BE2C (cell line): ENCODE results near the gene UNKL.

Experiments
- DNase-seq: peaks from one replicate; pipeline ENCODE4 v3.0.0-alpha.2; 2020
- H3K27me3 ChIP-seq: fragments of 250-450 bp; sonication (Bioruptor Pico); 2 replicates; pipeline ENCODE4 v1.5.1; 2020; ENCODE audit warnings: mild to moderate bottlenecking
- H3K36me3 ChIP-seq: fragments of 250-450 bp; sonication (Bioruptor Pico); 2 replicates; pipeline ENCODE4 v1.5.1; 2020; ENCODE audit warnings: mild to moderate bottlenecking
- H3K4me1 ChIP-seq: fragments of 250-450 bp; sonication (Bioruptor Pico); 2 replicates; pipeline ENCODE4 v1.5.1; 2020
- H3K4me3 ChIP-seq: 2 replicates; pipeline ENCODE4 v1.5.1; 2011; ENCODE audit warnings: low read depth, low read length
- H3K9me3 ChIP-seq: fragments of 250-450 bp; sonication (Bioruptor Pico); 2 replicates; pipeline ENCODE4 v1.5.1; 2020
- CTCF ChIP-seq: IDR thresholded peaks from 2 replicates; pipeline ENCODE4 v1.5.1; 2012; ENCODE audit warnings: mild to moderate bottlenecking, low read depth, low read length

Gene UNKL

GRCh38 chr16:1413684-1414531 lies 596 bp downstream of the UNKL start:
- Histone ChIP-seq H3K9me3 (no peaks in the 10 kb centered on the region), H3K27me3 (no peaks in the 10 kb centered on the region), H3K4me1 (no peaks in the 10 kb centered on the region), H3K4me3 (peak overlapping the region; percentile 69), H3K36me3 (peaks cover 7% of the 10 kb centered on the region; the same call in 1 of the 2 replicates)
- peak; percentile 60 for TF ChIP-seq CTCF
- DNase-seq: peak; percentile 72

- Histone ChIP-seq H3K27me3 (no peaks in the 10 kb centered on the region), H3K9me3 (no peaks in the 10 kb centered on the region), H3K4me1 (no peaks in the 10 kb centered on the region), H3K4me3 (no peak overlapping the region), H3K36me3 (peaks cover under 1% of the 10 kb centered on the region; the same call in 1 of the 2 replicates)
- no peak for DNase-seq
- TF ChIP-seq CTCF: no peak
These were observed 1.7 kb downstream of the UNKL start for GRCh38 chr16:1412847-1413246.

GRCh38 chr16:1408171-1408837 lies 6.2 kb downstream of the UNKL start:
- no peaks in the 10 kb centered on the region for H3K9me3 ChIP-seq
- H3K4me3 ChIP-seq: peak overlapping the region; percentile 75
- no peaks in the 10 kb centered on the region for H3K36me3 ChIP-seq
- no peaks in the 10 kb centered on the region for H3K4me1 ChIP-seq
- TF ChIP-seq CTCF: no peak
- peak; percentile 96 for DNase-seq
- H3K27me3 ChIP-seq: no peaks in the 10 kb centered on the region

- Histone ChIP-seq H3K4me1 (no peaks in the 10 kb centered on the region), H3K9me3 (no peaks in the 10 kb centered on the region), H3K27me3 (no peaks in the 10 kb centered on the region), H3K4me3 (peak overlapping the region; percentile 75), H3K36me3 (no peaks in the 10 kb centered on the region)
- no peak for DNase-seq
- no peak for TF ChIP-seq CTCF
These were observed 6.8 kb downstream of the UNKL start for GRCh38 chr16:1407753-1408152.

- H3K36me3 ChIP-seq: peaks cover 2% of the 10 kb centered on the region; the same call in 1 of the 2 replicates
- H3K9me3 ChIP-seq: no peaks in the 10 kb centered on the region
- no peak for DNase-seq
- H3K4me1 ChIP-seq: no peaks in the 10 kb centered on the region
- no peak overlapping the region for H3K4me3 ChIP-seq
- TF ChIP-seq CTCF: no peak
- no peaks in the 10 kb centered on the region for H3K27me3 ChIP-seq
These were observed 10.8 kb downstream of the UNKL start for GRCh38 chr16:1403733-1404132.

GRCh38 chr16:1403036-1403435 lies 11.5 kb downstream of the UNKL start:
- Histone ChIP-seq H3K9me3 (no peaks in the 10 kb centered on the region), H3K36me3 (peaks cover 2% of the 10 kb centered on the region; the same call in 1 of the 2 replicates), H3K27me3 (no peaks in the 10 kb centered on the region), H3K4me3 (no peak overlapping the region), H3K4me1 (no peaks in the 10 kb centered on the region)
- TF ChIP-seq CTCF: no peak
- no peak for DNase-seq
